Coronary artery (tissue), 2 donors: Measurements from ENCODE around the gene FAM184A.

ENCODE experiments used
- DNase-seq: peaks from one replicate; pipeline ENCODE4 v3.0.0-alpha.2; 2017; ENCODE audit warnings: low spot score
- H3K27ac ChIP-seq, 2 donors: fragments of 200-600 bp; sonication (generic); one replicate each; pipeline ENCODE4 v1.5.1; 2016 to 2019
- H3K4me3 ChIP-seq: fragments of 200-600 bp; sonication (generic); 2 replicates; pipeline ENCODE4 v1.5.1; 2016; ENCODE audit warnings: mild to moderate bottlenecking, moderate library complexity
- TF ChIP-seq, protein P1 (sequence below): fragments of 200-600 bp; sonication (generic); IDR thresholded peaks from one replicate; pipeline ENCODE4 v1.5.1; 2019; ENCODE audit warnings: antibody characterized with exemption

FAM184A gene

GRCh38 chr6:119077643-119078375 lies 655 bp downstream of the FAM184A start:
- TF ChIP-seq, protein P1, sequence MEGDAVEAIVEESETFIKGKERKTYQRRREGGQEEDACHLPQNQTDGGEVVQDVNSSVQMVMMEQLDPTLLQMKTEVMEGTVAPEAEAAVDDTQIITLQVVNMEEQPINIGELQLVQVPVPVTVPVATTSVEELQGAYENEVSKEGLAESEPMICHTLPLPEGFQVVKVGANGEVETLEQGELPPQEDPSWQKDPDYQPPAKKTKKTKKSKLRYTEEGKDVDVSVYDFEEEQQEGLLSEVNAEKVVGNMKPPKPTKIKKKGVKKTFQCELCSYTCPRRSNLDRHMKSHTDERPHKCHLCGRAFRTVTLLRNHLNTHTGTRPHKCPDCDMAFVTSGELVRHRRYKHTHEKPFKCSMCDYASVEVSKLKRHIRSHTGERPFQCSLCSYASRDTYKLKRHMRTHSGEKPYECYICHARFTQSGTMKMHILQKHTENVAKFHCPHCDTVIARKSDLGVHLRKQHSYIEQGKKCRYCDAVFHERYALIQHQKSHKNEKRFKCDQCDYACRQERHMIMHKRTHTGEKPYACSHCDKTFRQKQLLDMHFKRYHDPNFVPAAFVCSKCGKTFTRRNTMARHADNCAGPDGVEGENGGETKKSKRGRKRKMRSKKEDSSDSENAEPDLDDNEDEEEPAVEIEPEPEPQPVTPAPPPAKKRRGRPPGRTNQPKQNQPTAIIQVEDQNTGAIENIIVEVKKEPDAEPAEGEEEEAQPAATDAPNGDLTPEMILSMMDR = no peak
- no peak for DNase-seq
- Histone ChIP-seq H3K27ac (peak overlapping the region; percentile 64 to 83), H3K4me3 (peak overlapping the region; percentile 93)

DNA sequence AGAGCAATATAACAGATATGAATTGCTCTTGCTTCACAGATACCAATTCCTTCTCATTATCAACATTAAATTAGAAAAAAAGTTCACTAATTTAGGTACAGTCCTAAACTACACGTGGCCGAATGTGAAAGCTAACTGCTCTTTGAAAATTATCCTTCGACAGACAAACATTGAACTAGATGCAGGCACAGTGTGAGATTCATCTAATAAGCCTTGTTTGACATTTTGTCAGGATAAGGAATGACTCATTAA lies 1.1 kb downstream of the FAM184A start:
- TF ChIP-seq, protein P1 = no peak
- peak overlapping the region; percentile 93 for H3K4me3 ChIP-seq

DNA sequence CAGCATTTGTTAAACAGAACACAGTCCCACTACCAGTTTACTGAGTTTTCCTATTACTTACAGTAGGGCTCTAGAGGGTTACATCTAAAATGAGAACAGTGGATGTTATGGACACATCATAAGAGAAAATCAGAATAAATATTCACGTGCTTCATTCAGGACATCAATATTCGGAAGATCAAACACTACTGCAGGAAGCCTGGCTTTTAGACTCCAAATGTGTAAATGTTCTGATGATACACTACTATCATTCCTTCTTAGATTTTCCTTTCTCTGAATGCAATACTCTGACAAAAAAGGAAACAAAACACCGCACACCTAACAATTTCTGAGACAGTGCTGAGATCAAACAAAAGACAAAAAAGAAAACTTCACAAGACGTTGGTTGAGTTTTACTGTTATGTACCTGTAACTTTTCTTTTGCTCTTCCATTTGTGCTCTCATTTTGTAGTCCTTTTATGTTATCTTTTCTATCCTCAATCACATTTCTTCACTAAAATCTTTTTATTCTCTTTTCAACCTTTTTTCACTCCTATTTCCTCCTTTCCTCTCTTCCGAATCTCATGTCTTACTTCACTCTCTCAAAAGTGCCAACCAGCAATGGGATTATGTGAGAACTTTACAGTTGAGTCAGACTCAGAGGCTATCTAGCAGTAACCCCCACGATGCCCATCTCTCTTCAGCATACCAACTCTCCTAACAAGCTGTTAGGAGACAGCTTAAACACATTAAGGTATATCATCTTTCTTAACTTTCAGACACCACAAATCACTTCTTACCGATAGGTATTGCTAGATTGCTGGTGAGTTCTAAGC lies 1.7 kb downstream of the FAM184A start:
- Histone ChIP-seq H3K27ac (peak overlapping the region in 1 of 2 donors; percentile 83), H3K4me3 (peak overlapping the region; percentile 93)
- TF ChIP-seq, protein P1 = no peak
- no peak for DNase-seq

More for the DNA sequence above, 1.1 kb downstream of the FAM184A start:
- H3K27ac ChIP-seq = peak overlapping the region; percentile 64 to 83
- DNase-seq = no peak

GRCh38 chr6:119076173-119076572 lies 2.3 kb downstream of the FAM184A start:
- no peak for DNase-seq
- no peak overlapping the region for H3K4me3 ChIP-seq
- H3K27ac ChIP-seq = no peak overlapping the region
- TF ChIP-seq, protein P1 = no peak

DNA sequence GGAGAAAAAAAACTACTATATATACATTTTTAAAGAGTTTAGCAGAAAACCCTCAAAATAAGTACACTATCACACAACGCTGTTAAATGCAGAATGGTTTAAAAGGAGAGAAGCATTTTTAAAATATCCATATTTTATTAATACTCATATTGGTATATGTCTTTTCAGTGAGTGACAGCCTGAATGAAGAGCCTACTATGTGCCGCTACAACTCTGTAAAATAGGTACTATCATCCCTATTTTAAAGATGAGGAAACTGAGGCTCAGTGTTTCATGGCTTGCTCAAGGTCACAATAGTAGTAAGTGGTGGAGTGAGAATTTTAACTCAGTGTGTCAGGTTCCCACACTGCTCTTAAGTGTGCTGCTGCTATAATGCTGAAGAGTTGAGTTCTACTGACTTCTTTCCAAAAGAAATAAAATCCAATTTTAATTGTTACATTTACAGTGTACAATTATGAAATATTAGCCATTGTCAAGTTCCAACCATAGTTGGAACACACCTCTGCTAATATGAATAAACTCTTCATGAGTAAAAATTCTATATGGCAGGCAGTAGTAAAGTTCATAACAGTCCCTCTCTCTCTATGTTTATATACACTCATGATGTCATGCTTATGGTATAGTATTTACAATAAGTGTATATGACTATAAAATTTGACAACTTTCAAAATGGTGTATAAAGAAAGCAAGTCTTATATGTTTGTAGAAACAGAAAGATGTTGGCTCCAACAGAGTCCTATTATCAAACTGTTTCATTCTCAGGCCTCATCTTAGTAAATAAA lies 3.1 kb downstream of the FAM184A start:
- DNase-seq = no peak
- TF ChIP-seq, protein P1 = no peak
- Histone ChIP-seq H3K27ac (no peak overlapping the region), H3K4me3 (no peak overlapping the region)

GRCh38 chr6:119073307-119074051 lies 5.0 kb downstream of the FAM184A start:
- no peak for DNase-seq
- no peak overlapping the region for H3K27ac ChIP-seq
- TF ChIP-seq, protein P1 = no peak
- H3K4me3 ChIP-seq = no peak overlapping the region
